GM18519 (cell line): ENCODE measurements around the gene USP36.
"Not testable (repeated sequence)": the region's sequence is repeated elsewhere in the genome, so short reads cannot be mapped to it uniquely, and the experiment has no call there.

Experiments
- ATAC-seq: cut with Tn5 transposase; IDR thresholded peaks from one replicate; pipeline ENCODE4 v1.9.1; 2021; ENCODE audit warnings: mild to moderate bottlenecking, moderate library complexity; ENCODE audit not compliant: unreplicated experiment, low FRiP score

USP36 gene

GRCh38 chr17:78840780-78841611 lies at the start of gene USP36:
Gene USP36 (minus strand): TSS chr17:78840814. CDS start chr17:78836363, 4,451 bp downstream.
- peak; percentile 81 for ATAC-seq

GRCh38 chr17:78890096-78890495 lies 49.5 kb upstream of the USP36 start:
- ATAC-seq = not testable (repeated sequence)

GRCh38 chr17:78889531-78889930 lies 48.9 kb upstream of the USP36 start:
- ATAC-seq = no peak

- no peak for ATAC-seq
These were observed 48.4 kb upstream of the USP36 start for GRCh38 chr17:78888941-78889518.

- ATAC-seq = no peak
These were observed 46.3 kb upstream of the USP36 start for GRCh38 chr17:78886954-78887353.

- ATAC-seq = no peak
These were observed 45.3 kb upstream of the USP36 start for GRCh38 chr17:78885956-78886355.

- ATAC-seq = no peak
These were observed 44.5 kb upstream of the USP36 start for GRCh38 chr17:78884876-78885667.

GRCh38 chr17:78884148-78884825 lies 43.7 kb upstream of the USP36 start:
- ATAC-seq = no peak

GRCh38 chr17:78883533-78884131 lies 43.0 kb upstream of the USP36 start:
- ATAC-seq = no peak

GRCh38 chr17:78883089-78883532 lies 42.5 kb upstream of the USP36 start:
- no peak for ATAC-seq

GRCh38 chr17:78882540-78883088 lies 42.0 kb upstream of the USP36 start:
- no peak for ATAC-seq

GRCh38 chr17:78879635-78880186 lies 39.1 kb upstream of the USP36 start:
- no peak for ATAC-seq

GRCh38 chr17:78878871-78879527 lies 38.4 kb upstream of the USP36 start:
- no peak for ATAC-seq

GRCh38 chr17:78878261-78878660 lies 37.6 kb upstream of the USP36 start:
- ATAC-seq = no peak

- ATAC-seq = not testable (repeated sequence)
These were observed 36.4 kb upstream of the USP36 start for GRCh38 chr17:78876954-78877517.

GRCh38 chr17:78876094-78876597 lies 35.5 kb upstream of the USP36 start:
- ATAC-seq = no peak

GRCh38 chr17:78875363-78876093 lies 34.9 kb upstream of the USP36 start:
- no peak for ATAC-seq
